Pancreas (tissue), 10 donors: ENCODE data around the gene VSNL1. TPM values are rescaled to one million over a fixed set of nuclear protein-coding genes. Genes with fewer than 3 reads are reported as not detected.

Experiments used
- ATAC-seq, 4 donors: fragments of 200-7000 bp; cut with Tn5 transposase; one replicate each; pipeline versions ENCODE4 v1.8.0 to v1.9.1; 2020; ENCODE audit warnings: mild to moderate bottlenecking in 4 of 4, moderate library complexity in 4 of 4
- DNase-seq, 6 donors: peaks; one replicate each; pipeline ENCODE4 v3.0.0-alpha.2; 2020
- FAIRE-seq: peaks from 2 replicates; lab custom pipeline; 2012; peaks lifted over from hg19 to GRCh38; lab: Jason Lieb, UNC
- H3K27ac ChIP-seq, 4 donors: fragments of 200-600 bp; sonication (generic); 1 replicate in 3 of 4; 2 replicates in 1 of 4; pipeline versions ENCODE4 v1.5.0 to v1.8.0; 2020
- H3K27me3 ChIP-seq, 4 donors: fragments of 200-600 bp; one replicate each; pipeline ENCODE4 v1.8.0; 2021
- H3K36me3 ChIP-seq, 3 donors: fragments of 200-600 bp; sonication (generic) in 1 of 3; one replicate each; pipeline versions ENCODE4 v1.5.0 to v1.8.0; 2020 to 2021
- H3K4me1 ChIP-seq, 3 donors: fragments of 200-600 bp; one replicate each; pipeline ENCODE4 v1.8.0; 2021
- H3K4me3 ChIP-seq, 4 donors: fragments of 200-600 bp; sonication (generic) in 2 of 4; one replicate each; pipeline versions ENCODE4 v1.5.0 to v1.8.0; 2020 to 2021
- H3K9me3 ChIP-seq, 4 donors: fragments of 200-600 bp; one replicate each; pipeline ENCODE4 v1.8.0; 2021
- CTCF ChIP-seq, 4 donors: fragments of 200-600 bp; sonication (generic) in 3 of 4; IDR thresholded peaks; one replicate each; pipeline versions ENCODE4 v1.5.0 to v1.8.0; 2021; ENCODE audit warnings: antibody characterized with exemption in 4 of 4
- WGBS, 2 donors: extraction: QIAGEN DNeasy Blood & Tissue Kit; methylation state at CpG; one replicate each; pipeline ENCODE4 v1.1.7; 2013; 5-methylcytosine and 5-hydroxymethylcytosine counted together
- intact Hi-C, 3 donors: fragments of 100-400 bp; cut with DNase I; formaldehyde crosslinking; loops; one replicate each; pipeline versions ENCODE4 v1.11.1 to v1.14.2; 2022
- polyA plus RNA-seq, 2 donors: library from polyadenylated mRNA; stranded (reverse); fragments of 200-250 nt; gene quantifications; one replicate each; pipeline ENCODE4 v1.2.3, GENCODE V29; 2013
- total RNA-seq, 6 donors: library from RNA; stranded (reverse); fragmentation: NEBNext Ultra II Directional in 4 of 6; extraction: Animal tissue kit (Norgen Biotek cat#: 25700) in 4 of 6; gene quantifications; one replicate each; pipeline versions ENCODE4 v1.2.1 to v1.2.4, GENCODE V29; 2021 to 2023
- donor health status: healthy with polysubstance abuse.
- donor health status: DM: no; HTN: no; CAD: no; lungs with moderate emphysema.
- donor health status: DM: no; HTN: no; CAD: no.
- donor health status: control.
- donor health status: control.
- donor health status: Bipolar disorder and iron deficiency.
- donor health status: DM: yes; HTN: yes; CAD: no.
- donor health status: DM: no; HTN: no; CAD: no.
- donor health status: DM: no; HTN: no; CAD: no.
- donor health status: DM: yes; HTN: yes; CAD: no.

Gene VSNL1
- total and polyA plus RNA-seq, 8 donors = 0.09 to 2.6 (median 0.56) TPM

GRCh38 chr2:17540813-17541530, 476 bp downstream of the VSNL1 start:
- H3K27ac ChIP-seq = peak overlapping the region in 1 of 4 donors; percentile 81
- H3K4me3 ChIP-seq = peak overlapping the region; percentile 13 to 52 (median 43)
- H3K4me1 ChIP-seq = peaks cover 0 to under 1% (median 0%) of the 10 kb centered on the region in 3 donors
- no peaks in the 10 kb centered on the region for H3K9me3 ChIP-seq
- H3K27me3 ChIP-seq = no peaks in the 10 kb centered on the region
- FAIRE-seq = no peak
- WGBS, 2 donors = 2% methylated on average over 21 of the region's 21 CpGs
- no peak for TF ChIP-seq CTCF (IDR thresholded peaks at IDR 0.05)
- intact Hi-C loops = no loop called here
- ATAC-seq = peak in 1 of 4 donors; percentile 5
- no peaks in the 10 kb centered on the region for H3K36me3 ChIP-seq
- no peak for DNase-seq

- H3K27me3 ChIP-seq = no peaks in the 10 kb centered on the region
- H3K36me3 ChIP-seq = no peaks in the 10 kb centered on the region
- 12% methylated on average over 12 of the region's 12 CpGs for WGBS, 2 donors
- peaks cover 0 to 3% (median 0%) of the 10 kb centered on the region in 3 donors for H3K4me1 ChIP-seq
- intact Hi-C loops = no loop called here
- FAIRE-seq (no peak), DNase-seq (no peak), ATAC-seq (no peak)
- no peak for TF ChIP-seq CTCF (IDR thresholded peaks at IDR 0.05)
- no peaks in the 10 kb centered on the region for H3K9me3 ChIP-seq
- no peak overlapping the region for H3K27ac ChIP-seq
- peak overlapping the region in 1 of 4 donors; percentile 52 for H3K4me3 ChIP-seq
These were observed 1.0 kb downstream of the VSNL1 start for GRCh38 chr2:17541531-17541950.

GRCh38 chr2:17542471-17542870, 2.0 kb downstream of the VSNL1 start:
- 59 to 69% methylated on average over 2 of the region's 2 CpGs for WGBS, 2 donors
- Histone ChIP-seq H3K27ac (no peak overlapping the region), H3K4me1 (peaks cover 0 to 3% (median 0%) of the 10 kb centered on the region in 3 donors), H3K36me3 (no peaks in the 10 kb centered on the region), H3K4me3 (no peak overlapping the region), H3K9me3 (no peaks in the 10 kb centered on the region), H3K27me3 (no peaks in the 10 kb centered on the region)
- DNase-seq (no peak), ATAC-seq (no peak), FAIRE-seq (no peak)
- intact Hi-C loops = no loop called here
- TF ChIP-seq CTCF (IDR thresholded peaks at IDR 0.05) = no peak

- WGBS, 2 donors = 70 to 71% methylated on average over 6 of the region's 6 CpGs
- H3K27ac ChIP-seq = no peak overlapping the region
- H3K4me3 ChIP-seq = no peak overlapping the region
- FAIRE-seq (no peak), ATAC-seq (no peak), DNase-seq (no peak)
- H3K4me1 ChIP-seq = peaks cover 0 to 3% (median 0%) of the 10 kb centered on the region in 3 donors
- intact Hi-C loops = no loop called here
- no peaks in the 10 kb centered on the region for H3K9me3 ChIP-seq
- no peak for TF ChIP-seq CTCF (IDR thresholded peaks at IDR 0.05)
- H3K36me3 ChIP-seq = no peaks in the 10 kb centered on the region
- no peaks in the 10 kb centered on the region for H3K27me3 ChIP-seq
These were observed 2.7 kb downstream of the VSNL1 start for GRCh38 chr2:17543131-17543660.

GRCh38 chr2:17543848-17544247, 3.4 kb downstream of the VSNL1 start:
- FAIRE-seq = no peak
- DNase-seq = no peak
- Histone ChIP-seq H3K27ac (no peak overlapping the region), H3K27me3 (no peaks in the 10 kb centered on the region), H3K4me3 (no peak overlapping the region), H3K36me3 (no peaks in the 10 kb centered on the region), H3K9me3 (no peaks in the 10 kb centered on the region), H3K4me1 (peaks cover 0 to 3% (median 0%) of the 10 kb centered on the region in 3 donors)
- ATAC-seq = no peak
- intact Hi-C loops = no loop called here
- TF ChIP-seq CTCF (IDR thresholded peaks at IDR 0.05) = no peak
